Lower lobe of right lung (tissue), 2 donors: ENCODE results near the gene C14orf119. TPM values are rescaled to one million over a fixed set of nuclear protein-coding genes. Genes with fewer than 3 reads are reported as not detected.
A peak's percentile ranks its signal among the peaks of the same experiment; 100 is the strongest.

ENCODE experiments used
- ATAC-seq, 2 donors: fragments of 200-7000 bp; cut with Tn5 transposase; one replicate each; pipeline ENCODE4 v1.9.1; 2020 to 2022; ENCODE audit warnings: mild to moderate bottlenecking in 2 of 2, moderate library complexity in 2 of 2
- DNase-seq: peaks from one replicate; pipeline ENCODE4 v3.0.0-alpha.2; 2020
- H3K27ac ChIP-seq: fragments of 200-600 bp; one replicate; pipeline ENCODE4 v1.8.0; 2022
- H3K27me3 ChIP-seq: fragments of 200-600 bp; one replicate; pipeline ENCODE4 v1.8.0; 2022; ENCODE audit warnings: low read depth
- H3K36me3 ChIP-seq: fragments of 200-600 bp; one replicate; pipeline ENCODE4 v1.8.0; 2022; ENCODE audit warnings: mild to moderate bottlenecking
- H3K4me1 ChIP-seq: fragments of 200-600 bp; one replicate; pipeline ENCODE4 v1.8.0; 2022
- H3K4me3 ChIP-seq: fragments of 200-600 bp; one replicate; pipeline ENCODE4 v1.8.0; 2022; ENCODE audit warnings: mild to moderate bottlenecking
- H3K9me3 ChIP-seq: fragments of 200-600 bp; one replicate; pipeline ENCODE4 v1.8.0; 2022
- CTCF ChIP-seq: fragments of 200-600 bp; IDR thresholded peaks from one replicate; pipeline ENCODE4 v1.8.0; 2022; ENCODE audit warnings: antibody characterized with exemption, mild to moderate bottlenecking
- intact Hi-C: fragments of 100-400 bp; cut with DNase I; formaldehyde crosslinking; loops from one replicate; pipeline ENCODE4 v1.11.0; 2022
- total RNA-seq: library from RNA; stranded (reverse); fragmentation: NEBNext Ultra II Directional; extraction: Animal tissue kit (Norgen Biotek cat#: 25700); gene quantifications from one replicate; pipeline ENCODE4 v1.2.1, GENCODE V29; 2021
- donor health status: DM: no; HTN: yes; CAD: no; lungs with severe emphysema.

Gene C14orf119
- total RNA-seq, 1 donor from 2014 or later, result 53.3 TPM

GRCh38 chr14:23066368-23066767, 28.9 kb upstream of the C14orf119 start:
- ATAC-seq (no peak), DNase-seq (no peak)
- Histone ChIP-seq H3K4me1 (peaks cover 33% of the 10 kb centered on the region), H3K4me3 (no peak overlapping the region), H3K27me3 (no peaks in the 10 kb centered on the region), H3K36me3 (peaks cover 81% of the 10 kb centered on the region), H3K9me3 (no peaks in the 10 kb centered on the region), H3K27ac (no peak overlapping the region)
- TF ChIP-seq CTCF, result no peak
- intact Hi-C loops, result no loop called here

GRCh38 chr14:23066855-23067744, 28.2 kb upstream of the C14orf119 start:
- TF ChIP-seq CTCF, result no peak
- DNase-seq (no peak), ATAC-seq (no peak)
- H3K27me3 ChIP-seq, result no peaks in the 10 kb centered on the region
- intact Hi-C loops, result no loop called here
- peaks cover 78% of the 10 kb centered on the region for H3K36me3 ChIP-seq
- H3K27ac ChIP-seq, result no peak overlapping the region
- H3K4me1 ChIP-seq, result peaks cover 37% of the 10 kb centered on the region
- no peak overlapping the region for H3K4me3 ChIP-seq
- H3K9me3 ChIP-seq, result no peaks in the 10 kb centered on the region

GRCh38 chr14:23067847-23068788, 27.2 kb upstream of the C14orf119 start:
- intact Hi-C loops, result no loop called here
- TF ChIP-seq CTCF, result no peak
- no peaks in the 10 kb centered on the region for H3K27me3 ChIP-seq
- ATAC-seq (no peak), DNase-seq (no peak)
- H3K4me1 ChIP-seq, result peaks cover 36% of the 10 kb centered on the region
- H3K36me3 ChIP-seq, result peaks cover 78% of the 10 kb centered on the region
- no peak overlapping the region for H3K27ac ChIP-seq
- H3K9me3 ChIP-seq, result no peaks in the 10 kb centered on the region
- no peak overlapping the region for H3K4me3 ChIP-seq

- DNase-seq (no peak), ATAC-seq (peak; percentile 87 to 91)
- no peaks in the 10 kb centered on the region for H3K9me3 ChIP-seq
- no peak overlapping the region for H3K4me3 ChIP-seq
- intact Hi-C loops, result no loop called here
- H3K36me3 ChIP-seq, result peaks cover 78% of the 10 kb centered on the region
- peak; percentile 96 for TF ChIP-seq CTCF
- H3K27ac ChIP-seq, result no peak overlapping the region
- H3K4me1 ChIP-seq, result peaks cover 36% of the 10 kb centered on the region
- no peaks in the 10 kb centered on the region for H3K27me3 ChIP-seq
Observed at GRCh38 chr14:23068789-23069412, 26.4 kb upstream of the C14orf119 start.

GRCh38 chr14:23069413-23069806, 25.9 kb upstream of the C14orf119 start:
- DNase-seq, result no peak
- intact Hi-C loops, result no loop called here
- H3K36me3 ChIP-seq, result peaks cover 78% of the 10 kb centered on the region

More at GRCh38 chr14:23069413-23069806, 25.9 kb upstream of the C14orf119 start:
- TF ChIP-seq CTCF, result no peak
- H3K27me3 ChIP-seq, result no peaks in the 10 kb centered on the region
- no peak overlapping the region for H3K4me3 ChIP-seq
- H3K4me1 ChIP-seq, result peaks cover 36% of the 10 kb centered on the region
- ATAC-seq, result no peak
- no peaks in the 10 kb centered on the region for H3K9me3 ChIP-seq
- H3K27ac ChIP-seq, result no peak overlapping the region
